ENCODE data around the gene DDX39A. TPM values are rescaled to one million over a fixed set of nuclear protein-coding genes. Genes with fewer than 3 reads are reported as not detected.
A peak's percentile ranks its signal among the peaks of the same experiment; 100 is the strongest.

DDX39A gene
- total RNA-seq, 2 experiments from 2014 or later = 217 to 226 TPM

DNA sequence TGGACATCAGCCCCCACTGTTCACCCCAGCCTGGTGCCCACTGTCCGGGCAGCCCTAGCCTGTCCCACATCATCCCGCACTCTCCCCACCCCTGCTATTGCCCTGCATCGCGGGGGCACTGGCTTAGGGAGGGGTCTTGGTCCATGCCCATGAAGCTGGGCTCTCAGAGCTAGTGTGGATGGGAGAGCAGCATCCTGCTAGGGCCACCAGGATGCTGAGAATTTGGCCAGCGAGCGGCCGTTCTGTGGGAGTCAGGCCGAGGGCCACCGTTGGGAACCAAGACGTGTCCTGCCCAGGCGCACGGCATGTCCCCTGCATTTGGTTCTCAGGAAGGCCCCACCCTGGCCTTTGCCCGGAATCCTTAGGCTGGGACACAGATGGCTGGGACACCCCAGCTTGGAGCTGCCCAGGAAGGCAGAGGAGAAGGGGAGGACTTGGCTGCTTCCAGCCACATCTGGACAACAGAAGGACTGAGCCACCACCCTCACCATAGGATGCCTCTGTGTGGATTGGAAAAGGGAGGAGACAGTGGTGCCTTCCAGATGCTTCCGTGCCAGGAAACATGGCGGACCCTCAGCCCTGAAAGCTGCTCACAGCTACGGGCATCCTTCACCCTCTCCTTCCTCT is 23.3 kb downstream of the DDX39A start:
- Mint-ChIP-seq H3K4me1 (ENCODE audit: low read depth) (peaks cover 13% of the 10 kb centered on the region), H3K9me3 (no peaks in the 10 kb centered on the region), H3K4me3 (no peak overlapping the region), H3K36me3 (ENCODE audit: low read depth) (peaks cover 57% of the 10 kb centered on the region), H3K27ac (peak overlapping the region; percentile 52), H3K27me3 (no peaks in the 10 kb centered on the region)
- peak; percentile 17 for ATAC-seq
- DNase-seq = no peak
- POLR2A ChIA-PET = interaction anchor here (1.0 to 7.2 kb wide), 5 partner anchors 11 to 21 kb away, joined by 3 to 59 read pairs (median 7); partner anchors contain the start of gene ADGRE5
- CTCF ChIA-PET = interaction anchor here (0.8 to 3.3 kb wide), 2 partner anchors 10 to 35 kb away, joined by 3 to 15 read pairs; no protein-coding TSS in a partner anchor
- TF ChIP-seq, protein P1, sequence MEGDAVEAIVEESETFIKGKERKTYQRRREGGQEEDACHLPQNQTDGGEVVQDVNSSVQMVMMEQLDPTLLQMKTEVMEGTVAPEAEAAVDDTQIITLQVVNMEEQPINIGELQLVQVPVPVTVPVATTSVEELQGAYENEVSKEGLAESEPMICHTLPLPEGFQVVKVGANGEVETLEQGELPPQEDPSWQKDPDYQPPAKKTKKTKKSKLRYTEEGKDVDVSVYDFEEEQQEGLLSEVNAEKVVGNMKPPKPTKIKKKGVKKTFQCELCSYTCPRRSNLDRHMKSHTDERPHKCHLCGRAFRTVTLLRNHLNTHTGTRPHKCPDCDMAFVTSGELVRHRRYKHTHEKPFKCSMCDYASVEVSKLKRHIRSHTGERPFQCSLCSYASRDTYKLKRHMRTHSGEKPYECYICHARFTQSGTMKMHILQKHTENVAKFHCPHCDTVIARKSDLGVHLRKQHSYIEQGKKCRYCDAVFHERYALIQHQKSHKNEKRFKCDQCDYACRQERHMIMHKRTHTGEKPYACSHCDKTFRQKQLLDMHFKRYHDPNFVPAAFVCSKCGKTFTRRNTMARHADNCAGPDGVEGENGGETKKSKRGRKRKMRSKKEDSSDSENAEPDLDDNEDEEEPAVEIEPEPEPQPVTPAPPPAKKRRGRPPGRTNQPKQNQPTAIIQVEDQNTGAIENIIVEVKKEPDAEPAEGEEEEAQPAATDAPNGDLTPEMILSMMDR (IDR thresholded peaks at IDR 0.05) = no peak
- intact Hi-C loops (cut with micrococcal nuclease) = no loop called here

DNA sequence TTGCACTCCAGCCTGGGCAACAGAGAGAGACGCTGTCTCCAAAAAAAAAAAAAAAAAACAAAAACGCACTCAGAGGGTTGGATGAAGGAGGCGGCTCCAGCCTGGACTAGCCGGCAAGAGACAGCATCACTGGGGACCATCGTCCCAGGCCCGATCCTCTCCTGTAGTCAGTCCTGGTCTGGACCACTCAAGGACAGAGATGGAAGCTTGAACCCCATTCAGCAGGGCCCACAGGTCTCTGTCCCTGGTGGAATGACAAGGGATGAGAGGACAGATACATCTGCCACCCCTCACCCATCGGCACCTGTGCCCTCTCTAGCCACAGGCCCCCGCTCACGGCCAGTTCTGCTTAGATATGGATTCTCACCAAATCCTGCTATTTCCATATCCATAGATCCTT is 23.9 kb downstream of the DDX39A start:
- ATAC-seq = no peak
- intact Hi-C loops (cut with micrococcal nuclease) = no loop called here

DNA sequence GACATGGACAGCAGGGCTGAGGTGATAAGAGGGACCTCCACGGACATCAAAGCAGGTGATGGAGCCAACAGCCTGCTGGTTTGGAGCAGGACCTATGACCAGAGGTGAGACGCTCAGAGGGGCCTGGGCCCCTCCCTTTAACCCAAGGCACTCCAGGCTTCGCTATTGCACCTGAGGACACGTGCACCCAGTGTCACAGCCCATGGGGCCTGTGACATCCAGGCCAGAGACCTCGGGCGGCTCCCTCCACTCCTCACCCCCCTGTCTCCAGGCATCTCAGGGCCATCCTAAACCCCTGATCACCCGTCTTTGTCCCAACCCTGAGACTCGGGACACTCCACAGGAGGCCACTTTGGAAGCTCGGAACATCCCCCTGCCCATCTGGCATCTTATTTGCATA is 25.0 kb downstream of the DDX39A start:
- ChIA-PET POLR2A (interaction anchor here (0.8 to 7.2 kb wide), 7 partner anchors 12 to 338 kb away, joined by 3 to 59 read pairs (median 7); partner anchors contain the start of genes ADGRE5 and DDX39A), CTCF (no interaction called here)
- Mint-ChIP-seq H3K36me3 (ENCODE audit: low read depth) (peaks cover 66% of the 10 kb centered on the region), H3K9me3 (no peaks in the 10 kb centered on the region), H3K4me3 (no peak overlapping the region), H3K4me1 (ENCODE audit: low read depth) (peaks cover 16% of the 10 kb centered on the region), H3K27me3 (no peaks in the 10 kb centered on the region), H3K27ac (peak overlapping the region; percentile 25)
- peak; percentile 8 for ATAC-seq
- TF ChIP-seq, protein P1 (IDR thresholded peaks at IDR 0.05) = no peak
- DNase-seq = no peak
- intact Hi-C loops (cut with micrococcal nuclease) = no loop called here

More for the DNA sequence above, 23.9 kb downstream of the DDX39A start:
- Mint-ChIP-seq H3K36me3 (ENCODE audit: low read depth) (peaks cover 62% of the 10 kb centered on the region), H3K4me1 (ENCODE audit: low read depth) (peaks cover 16% of the 10 kb centered on the region), H3K27me3 (no peaks in the 10 kb centered on the region), H3K9me3 (no peaks in the 10 kb centered on the region), H3K27ac (peak overlapping the region; percentile 38), H3K4me3 (no peak overlapping the region)
- POLR2A ChIA-PET = interaction anchor here (0.9 to 7.2 kb wide), 8 partner anchors 8 to 339 kb away, joined by 3 to 59 read pairs (median 6); partner anchors contain the start of genes ADGRE5 and DDX39A
- no peak for DNase-seq
- TF ChIP-seq, protein P1 (IDR thresholded peaks at IDR 0.05) = no peak
- CTCF ChIA-PET = interaction anchor here (0.8 to 3.3 kb wide), 2 partner anchors 10 to 34 kb away, joined by 3 to 15 read pairs; no protein-coding TSS in a partner anchor

DNA sequence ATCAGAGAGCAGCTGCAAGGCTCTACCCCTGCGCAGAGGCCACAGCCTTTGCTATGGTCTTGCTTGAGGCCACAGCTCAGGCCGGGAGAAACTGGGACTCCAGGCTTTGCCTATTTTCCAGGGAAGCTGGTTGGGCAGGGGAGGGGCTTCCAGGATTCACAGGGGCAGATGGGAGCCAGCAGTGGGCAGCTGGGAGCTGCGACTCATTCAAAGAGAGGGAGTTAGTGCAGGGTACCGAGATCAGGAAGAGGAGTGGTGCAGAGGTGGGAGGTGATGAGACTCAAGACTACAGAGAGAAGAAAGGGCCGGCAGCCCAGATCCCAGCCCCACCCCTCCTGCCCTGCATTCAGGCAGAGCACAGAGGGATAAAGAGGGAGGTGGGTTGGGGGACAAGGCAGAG is 25.8 kb downstream of the DDX39A start:
- H3K4me1 Mint-ChIP-seq (ENCODE audit: low read depth) = peaks cover 21% of the 10 kb centered on the region
- ATAC-seq (no peak), DNase-seq (no peak)
- peak overlapping the region; percentile 23 for H3K27ac Mint-ChIP-seq
- TF ChIP-seq, protein P1 (IDR thresholded peaks at IDR 0.05) = no peak
- CTCF ChIA-PET = interaction anchor here (1.1 to 1.6 kb wide), 2 partner anchors 12 to 13 kb away, joined by 3 read pairs; no protein-coding TSS in a partner anchor
- POLR2A ChIA-PET = interaction anchor here (0.5 to 7.2 kb wide), 4 partner anchors 11 to 40 kb away, joined by 3 to 59 read pairs (median 34); partner anchors contain the start of gene ADGRE5
- H3K36me3 Mint-ChIP-seq (ENCODE audit: low read depth) = peaks cover 67% of the 10 kb centered on the region
- H3K9me3 Mint-ChIP-seq = no peaks in the 10 kb centered on the region
- no peaks in the 10 kb centered on the region for H3K27me3 Mint-ChIP-seq
- intact Hi-C loops (cut with micrococcal nuclease) = no loop called here
- H3K4me3 Mint-ChIP-seq = no peak overlapping the region

All from activated CD8-positive, alpha-beta T cell treated with anti-CD3 and anti-CD28 coated beads for 36 hours (primary cell).